ENCODE results near the gene PNPLA2. TPM values are rescaled to one million over a fixed set of nuclear protein-coding genes. Genes with fewer than 3 reads are reported as not detected.

PNPLA2 gene
- total RNA-seq, 2 experiments from 2014 or later, result 29.7 to 32.0 TPM

DNA sequence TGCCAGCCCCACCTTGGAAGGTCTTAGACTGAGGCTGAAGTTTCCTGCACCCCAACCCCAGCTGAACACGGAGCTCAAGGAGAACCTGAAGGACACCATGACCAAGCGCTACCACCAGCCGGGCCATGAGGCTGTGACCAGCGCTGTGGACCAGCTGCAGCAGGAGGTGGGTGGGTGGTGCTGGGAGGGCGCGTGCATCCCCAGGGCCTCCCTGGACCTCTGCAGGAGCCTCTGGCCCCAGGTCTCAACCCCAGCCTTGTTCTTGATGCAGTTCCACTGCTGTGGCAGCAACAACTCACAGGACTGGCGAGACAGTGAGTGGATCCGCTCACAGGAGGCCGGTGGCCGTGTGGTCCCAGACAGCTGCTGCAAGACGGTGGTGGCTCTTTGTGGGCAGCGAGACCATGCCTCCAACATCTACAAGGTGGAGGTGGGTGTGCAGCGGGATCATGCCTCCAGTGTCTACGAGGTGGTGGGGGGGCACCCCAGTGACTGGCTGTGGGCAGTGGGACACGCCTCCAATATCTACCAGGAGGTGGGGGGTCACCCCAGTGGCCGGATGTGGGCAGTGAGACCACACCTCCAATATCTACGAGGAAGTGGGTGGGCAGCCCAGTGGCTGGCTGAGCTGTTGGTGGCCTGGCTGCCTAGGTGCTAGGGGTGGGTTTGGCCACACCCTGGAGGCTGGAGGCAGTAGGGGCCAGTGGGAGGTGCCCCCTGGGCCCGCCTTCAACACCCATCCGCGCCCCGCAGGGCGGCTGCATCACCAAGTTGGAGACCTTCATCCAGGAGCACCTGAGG, 18.7 kb downstream of the PNPLA2 start:
- Mint-ChIP-seq H3K9me3 (no peaks in the 10 kb centered on the region), H3K27ac (no peak overlapping the region), H3K4me1 (ENCODE audit: low read depth) (peaks cover 28% of the 10 kb centered on the region), H3K27me3 (peaks cover 3% of the 10 kb centered on the region), H3K4me3 (no peak overlapping the region), H3K36me3 (ENCODE audit: low read depth) (peaks cover 19% of the 10 kb centered on the region)
- ChIA-PET CTCF (interaction anchor here (1.9 kb wide), 1 partner anchor 10 kb away, joined by 7 read pairs; no protein-coding TSS in a partner anchor), POLR2A (interaction anchor here (8.2 to 21.1 kb wide), 2 partner anchors 9 to 22 kb away, joined by 81 to 273 read pairs; partner anchors contain the start of genes CD151, CRACR2B, PNPLA2 and RPLP2)
- no peak for ATAC-seq
- TF ChIP-seq, protein P1, sequence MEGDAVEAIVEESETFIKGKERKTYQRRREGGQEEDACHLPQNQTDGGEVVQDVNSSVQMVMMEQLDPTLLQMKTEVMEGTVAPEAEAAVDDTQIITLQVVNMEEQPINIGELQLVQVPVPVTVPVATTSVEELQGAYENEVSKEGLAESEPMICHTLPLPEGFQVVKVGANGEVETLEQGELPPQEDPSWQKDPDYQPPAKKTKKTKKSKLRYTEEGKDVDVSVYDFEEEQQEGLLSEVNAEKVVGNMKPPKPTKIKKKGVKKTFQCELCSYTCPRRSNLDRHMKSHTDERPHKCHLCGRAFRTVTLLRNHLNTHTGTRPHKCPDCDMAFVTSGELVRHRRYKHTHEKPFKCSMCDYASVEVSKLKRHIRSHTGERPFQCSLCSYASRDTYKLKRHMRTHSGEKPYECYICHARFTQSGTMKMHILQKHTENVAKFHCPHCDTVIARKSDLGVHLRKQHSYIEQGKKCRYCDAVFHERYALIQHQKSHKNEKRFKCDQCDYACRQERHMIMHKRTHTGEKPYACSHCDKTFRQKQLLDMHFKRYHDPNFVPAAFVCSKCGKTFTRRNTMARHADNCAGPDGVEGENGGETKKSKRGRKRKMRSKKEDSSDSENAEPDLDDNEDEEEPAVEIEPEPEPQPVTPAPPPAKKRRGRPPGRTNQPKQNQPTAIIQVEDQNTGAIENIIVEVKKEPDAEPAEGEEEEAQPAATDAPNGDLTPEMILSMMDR (IDR thresholded peaks at IDR 0.05), result no peak
- no peak for DNase-seq
- intact Hi-C loops (cut with micrococcal nuclease), result no loop called here

DNA sequence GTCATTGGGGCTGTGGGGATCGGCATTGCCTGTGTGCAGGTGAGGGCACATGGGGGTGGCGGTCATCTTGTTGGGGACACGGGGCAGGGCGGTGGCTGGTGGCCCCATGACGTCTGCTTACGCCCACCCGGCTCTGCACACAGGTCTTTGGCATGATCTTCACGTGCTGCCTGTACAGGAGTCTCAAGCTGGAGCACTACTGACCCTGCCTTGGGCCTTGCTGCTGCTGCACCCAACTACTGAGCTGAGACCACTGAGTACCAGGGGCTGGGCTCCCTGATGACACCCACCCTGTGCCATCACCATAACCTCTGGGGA, 19.2 kb downstream of the PNPLA2 start:
- TF ChIP-seq, protein P1 (IDR thresholded peaks at IDR 0.05), result no peak
- Mint-ChIP-seq H3K36me3 (ENCODE audit: low read depth) (peaks cover 19% of the 10 kb centered on the region), H3K4me3 (no peak overlapping the region), H3K27ac (no peak overlapping the region), H3K9me3 (no peaks in the 10 kb centered on the region), H3K4me1 (ENCODE audit: low read depth) (peaks cover 28% of the 10 kb centered on the region), H3K27me3 (peaks cover 3% of the 10 kb centered on the region)
- CTCF ChIA-PET, result interaction anchor here (1.9 kb wide), 1 partner anchor 10 kb away, joined by 7 read pairs; no protein-coding TSS in a partner anchor
- POLR2A ChIA-PET, result interaction anchor here (8.2 to 21.1 kb wide), 2 partner anchors 9 to 22 kb away, joined by 81 to 273 read pairs; partner anchors contain the start of genes CD151, CRACR2B, PNPLA2 and RPLP2
- intact Hi-C loops (cut with micrococcal nuclease), result no loop called here
- no peak for ATAC-seq
- DNase-seq, result no peak

DNA sequence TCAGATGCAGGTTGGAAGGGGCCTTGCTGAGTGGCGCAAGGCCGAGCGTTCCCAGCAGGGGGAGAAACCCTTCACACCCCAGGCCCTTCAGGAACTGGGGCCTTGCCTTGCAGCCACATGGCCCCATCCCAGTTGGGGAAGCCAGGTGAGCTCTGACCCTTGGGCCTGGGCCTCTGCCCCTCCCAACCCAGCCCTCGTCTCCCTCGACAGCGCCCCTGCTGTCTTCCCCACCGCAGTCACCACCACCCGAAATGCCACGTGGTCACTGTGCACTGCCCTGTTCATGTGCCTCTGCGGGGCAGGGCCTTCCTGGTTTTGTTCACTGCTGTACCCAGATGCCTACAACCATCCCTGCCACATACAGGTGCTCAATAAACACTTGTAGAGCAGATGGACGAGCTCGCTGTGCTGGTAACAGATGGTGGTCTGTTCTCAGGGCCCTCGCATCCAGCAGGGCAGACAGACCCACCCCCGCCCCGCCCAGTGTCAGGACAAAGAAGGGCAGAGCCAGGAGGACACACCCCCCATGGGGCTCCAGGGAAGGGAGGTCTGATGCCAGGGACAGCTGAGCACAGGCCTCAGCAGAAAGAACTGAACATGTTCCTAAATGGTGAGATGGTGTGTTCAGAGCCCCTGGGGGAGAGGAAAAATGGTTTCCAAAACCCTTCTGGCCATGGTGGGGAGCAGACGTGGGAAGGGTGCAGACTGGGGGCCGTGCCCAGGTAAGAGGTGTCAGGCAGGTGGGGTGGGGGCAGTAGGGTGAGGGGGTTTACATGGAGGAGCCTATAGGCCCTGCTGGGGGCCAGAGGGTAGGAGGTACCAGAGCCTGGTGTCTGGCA, 19.9 kb downstream of the PNPLA2 start:
- Mint-ChIP-seq H3K4me3 (no peak overlapping the region), H3K27ac (peak overlapping the region; percentile 46), H3K4me1 (ENCODE audit: low read depth) (peaks cover 31% of the 10 kb centered on the region), H3K36me3 (ENCODE audit: low read depth) (peaks cover 19% of the 10 kb centered on the region), H3K27me3 (peaks cover 3% of the 10 kb centered on the region), H3K9me3 (no peaks in the 10 kb centered on the region)
- ChIA-PET POLR2A (interaction anchor here (8.2 to 21.1 kb wide), 2 partner anchors 10 to 23 kb away, joined by 81 to 273 read pairs; partner anchors contain the start of genes CD151, CRACR2B, PNPLA2 and RPLP2), CTCF (interaction anchor here (1.9 kb wide), 1 partner anchor 9 kb away, joined by 7 read pairs; no protein-coding TSS in a partner anchor)
- DNase-seq (no peak), ATAC-seq (no peak)
- intact Hi-C loops (cut with micrococcal nuclease), result no loop called here
- TF ChIP-seq, protein P1 (IDR thresholded peaks at IDR 0.05), result no peak

DNA sequence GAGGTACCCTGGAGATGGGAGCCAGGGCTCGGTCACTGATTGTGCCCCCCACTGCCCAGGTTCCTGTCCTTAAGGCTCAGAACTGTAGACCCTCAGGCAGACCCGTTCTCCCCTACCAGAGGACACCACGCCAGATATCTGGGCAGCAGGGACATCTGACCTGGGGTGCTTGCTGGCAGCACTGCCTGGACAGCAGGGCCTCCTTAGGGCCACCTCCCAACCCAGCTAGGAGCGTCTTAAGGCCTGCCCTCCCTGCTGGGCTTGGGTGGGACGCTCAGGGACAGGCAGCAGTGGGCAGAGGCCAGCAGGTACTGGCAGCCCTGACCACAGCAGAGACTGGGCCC, 20.5 kb downstream of the PNPLA2 start:
- Mint-ChIP-seq H3K4me3 (no peak overlapping the region), H3K27ac (no peak overlapping the region), H3K9me3 (no peaks in the 10 kb centered on the region), H3K27me3 (peaks cover 1% of the 10 kb centered on the region), H3K36me3 (ENCODE audit: low read depth) (peaks cover 19% of the 10 kb centered on the region), H3K4me1 (ENCODE audit: low read depth) (peaks cover 31% of the 10 kb centered on the region)
- ATAC-seq, result no peak
- ChIA-PET CTCF (no interaction called here), POLR2A (interaction anchor here (8.2 to 21.1 kb wide), 2 partner anchors 11 to 23 kb away, joined by 81 to 273 read pairs; partner anchors contain the start of genes CD151, CRACR2B, PNPLA2 and RPLP2)
- DNase-seq, result no peak
- intact Hi-C loops (cut with micrococcal nuclease), result no loop called here
- TF ChIP-seq, protein P1 (IDR thresholded peaks at IDR 0.05), result no peak

Data from activated CD8-positive, alpha-beta T cell treated with anti-CD3 and anti-CD28 coated beads for 36 hours (primary cell).